ENCODE measurements around the gene HNRNPUL1.

Gene HNRNPUL1

GRCh38 chr19:41350735-41351338, 86.7 kb downstream of the HNRNPUL1 start:
- TF ChIP-seq CTCF (IDR thresholded peaks at IDR 0.05; ENCODE audit: borderline replicate concordance, insufficient read depth, low read depth, low read length) = no peak

GRCh38 chr19:41351339-41352245, 87.4 kb downstream of the HNRNPUL1 start:
- TF ChIP-seq CTCF (IDR thresholded peaks at IDR 0.05; ENCODE audit: borderline replicate concordance, insufficient read depth, low read depth, low read length) = no peak
- peak overlapping the region; percentile 97 for H3K4me3 ChIP-seq (ENCODE audit: low read depth, low read length)

More at GRCh38 chr19:41350735-41351338, 86.7 kb downstream of the HNRNPUL1 start:
- H3K4me3 ChIP-seq (ENCODE audit: low read depth, low read length) = peak overlapping the region; percentile 97

GRCh38 chr19:41352279-41352608, 88.1 kb downstream of the HNRNPUL1 start:
- TF ChIP-seq CTCF (IDR thresholded peaks at IDR 0.05; ENCODE audit: borderline replicate concordance, insufficient read depth, low read depth, low read length) = no peak
- H3K4me3 ChIP-seq (ENCODE audit: low read depth, low read length) = peak overlapping the region; percentile 97

GRCh38 chr19:41352609-41353465, 88.7 kb downstream of the HNRNPUL1 start:
- TF ChIP-seq CTCF (IDR thresholded peaks at IDR 0.05; ENCODE audit: borderline replicate concordance, insufficient read depth, low read depth, low read length) = peak; percentile 81
- peak overlapping the region; percentile 97 for H3K4me3 ChIP-seq (ENCODE audit: low read depth, low read length)

- TF ChIP-seq CTCF (IDR thresholded peaks at IDR 0.05; ENCODE audit: borderline replicate concordance, insufficient read depth, low read depth, low read length) = peak; percentile 94
- H3K4me3 ChIP-seq (ENCODE audit: low read depth, low read length) = peak within 1 kb of the TSS; percentile 97
Observed at GRCh38 chr19:41353466-41354342, 89.5 kb downstream of the HNRNPUL1 start, which contains the start of gene TGFB1. TGFB1 (minus strand) TSS chr19:41353922; CDS start chr19:41353044, 878 bp downstream.

GRCh38 chr19:41354343-41354953, 90.3 kb downstream of the HNRNPUL1 start:
- peak overlapping the region; percentile 97 for H3K4me3 ChIP-seq (ENCODE audit: low read depth, low read length)
- no peak for TF ChIP-seq CTCF (IDR thresholded peaks at IDR 0.05; ENCODE audit: borderline replicate concordance, insufficient read depth, low read depth, low read length)

All from GM12875 (cell line).